Activated T-helper 17 cell treated with anti-CD3 and anti-CD28 coated beads, Interleukin-2, amount 50 U/mL, for 72 hours (primary cell): ENCODE measurements around the gene PKN1. TPM values are rescaled to one million over a fixed set of nuclear protein-coding genes. Genes with fewer than 3 reads are reported as not detected.

Experiments used
- ATAC-seq: fragments of 150-1000 bp; cut with Tn5 transposase; replicated peaks from 2 replicates; pipeline ENCODE4 v1.10.0; 2021; ENCODE audit warnings: mild to moderate bottlenecking, moderate library complexity
- H3K27ac Mint-ChIP-seq: one replicate; pipeline ENCODE4 v1.8.0; 2022; ENCODE audit warnings: mixed read lengths
- H3K27me3 Mint-ChIP-seq: one replicate; pipeline ENCODE4 v1.8.0; 2022; ENCODE audit warnings: mixed read lengths
- H3K36me3 Mint-ChIP-seq: one replicate; pipeline ENCODE4 v1.8.0; 2022; ENCODE audit warnings: low read depth, mild to moderate bottlenecking, mixed read lengths
- H3K4me1 Mint-ChIP-seq: one replicate; pipeline ENCODE4 v1.8.0; 2022; ENCODE audit warnings: mixed read lengths
- H3K4me3 Mint-ChIP-seq: one replicate; pipeline ENCODE4 v1.8.0; 2022; ENCODE audit warnings: mild to moderate bottlenecking, mixed read lengths
- H3K9me3 Mint-ChIP-seq: one replicate; pipeline ENCODE4 v1.8.0; 2022; ENCODE audit warnings: mixed read lengths
- total RNA-seq, 2 donors: library from RNA; stranded (reverse); gene quantifications; one replicate each; pipeline ENCODE4 v1.2.3, GENCODE V29; 2022

PKN1 gene
- total RNA-seq, 2 donors from 2014 or later, result 121 to 171 TPM

DNA sequence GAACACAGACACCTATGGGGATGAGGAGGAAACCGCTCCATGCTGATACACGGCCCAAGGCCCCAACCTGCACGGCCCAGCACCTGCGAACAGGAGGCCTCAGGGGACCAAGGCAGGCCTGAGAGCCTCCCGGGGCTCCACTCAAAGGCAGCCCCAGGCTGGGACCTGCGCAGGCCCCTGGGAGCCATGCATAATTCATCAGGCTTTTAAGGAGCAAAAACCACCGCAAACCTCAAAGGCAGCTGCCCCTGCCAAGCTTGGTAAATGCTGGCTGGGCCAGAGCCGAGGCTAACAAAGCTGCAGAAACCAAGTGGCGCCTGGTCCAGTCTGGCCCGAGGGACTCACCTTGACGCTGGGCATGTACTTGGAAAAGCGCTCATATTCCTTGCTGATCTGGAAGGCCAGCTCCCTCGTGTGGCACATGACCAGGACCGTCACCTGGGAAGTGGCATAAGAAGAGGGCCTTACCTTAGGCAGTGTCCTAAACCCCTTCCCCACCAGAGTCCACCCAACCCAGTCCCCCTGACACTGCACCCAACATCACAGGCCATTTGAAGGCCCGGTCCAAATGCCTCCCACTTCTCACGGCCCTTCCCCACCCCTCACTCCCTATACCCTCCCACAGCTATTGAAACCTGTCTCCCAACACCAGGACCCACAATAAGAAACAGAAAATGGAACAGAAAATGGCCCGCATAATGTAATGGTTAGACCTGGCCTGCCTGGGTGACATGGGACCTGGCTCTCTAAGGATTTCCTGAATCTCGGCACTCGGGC is 21.8 kb upstream of the PKN1 start:
- ATAC-seq, result no peak
- peaks cover 41% of the 10 kb centered on the region for H3K4me1 Mint-ChIP-seq
- H3K27me3 Mint-ChIP-seq, result no peaks in the 10 kb centered on the region
- peak overlapping the region; percentile 85 for H3K27ac Mint-ChIP-seq
- peaks cover 95% of the 10 kb centered on the region for H3K36me3 Mint-ChIP-seq
- no peaks in the 10 kb centered on the region for H3K9me3 Mint-ChIP-seq
- peak overlapping the region; percentile 45 for H3K4me3 Mint-ChIP-seq

- Mint-ChIP-seq H3K4me1 (peaks cover 46% of the 10 kb centered on the region), H3K27ac (peak overlapping the region; percentile 85), H3K27me3 (no peaks in the 10 kb centered on the region), H3K36me3 (peaks cover 95% of the 10 kb centered on the region), H3K9me3 (no peaks in the 10 kb centered on the region), H3K4me3 (peak overlapping the region; percentile 45)
- no peak for ATAC-seq
Observed at GRCh38 chr19:14411938-14412245, 21.2 kb upstream of the PKN1 start.

- H3K27ac Mint-ChIP-seq, result peak overlapping the region; percentile 85
- H3K4me1 Mint-ChIP-seq, result peaks cover 49% of the 10 kb centered on the region
- ATAC-seq, result no peak
- peaks cover 95% of the 10 kb centered on the region for H3K36me3 Mint-ChIP-seq
- peak overlapping the region; percentile 45 for H3K4me3 Mint-ChIP-seq
- H3K9me3 Mint-ChIP-seq, result no peaks in the 10 kb centered on the region
- no peaks in the 10 kb centered on the region for H3K27me3 Mint-ChIP-seq
Observed at GRCh38 chr19:14412324-14412995, 20.6 kb upstream of the PKN1 start.

DNA sequence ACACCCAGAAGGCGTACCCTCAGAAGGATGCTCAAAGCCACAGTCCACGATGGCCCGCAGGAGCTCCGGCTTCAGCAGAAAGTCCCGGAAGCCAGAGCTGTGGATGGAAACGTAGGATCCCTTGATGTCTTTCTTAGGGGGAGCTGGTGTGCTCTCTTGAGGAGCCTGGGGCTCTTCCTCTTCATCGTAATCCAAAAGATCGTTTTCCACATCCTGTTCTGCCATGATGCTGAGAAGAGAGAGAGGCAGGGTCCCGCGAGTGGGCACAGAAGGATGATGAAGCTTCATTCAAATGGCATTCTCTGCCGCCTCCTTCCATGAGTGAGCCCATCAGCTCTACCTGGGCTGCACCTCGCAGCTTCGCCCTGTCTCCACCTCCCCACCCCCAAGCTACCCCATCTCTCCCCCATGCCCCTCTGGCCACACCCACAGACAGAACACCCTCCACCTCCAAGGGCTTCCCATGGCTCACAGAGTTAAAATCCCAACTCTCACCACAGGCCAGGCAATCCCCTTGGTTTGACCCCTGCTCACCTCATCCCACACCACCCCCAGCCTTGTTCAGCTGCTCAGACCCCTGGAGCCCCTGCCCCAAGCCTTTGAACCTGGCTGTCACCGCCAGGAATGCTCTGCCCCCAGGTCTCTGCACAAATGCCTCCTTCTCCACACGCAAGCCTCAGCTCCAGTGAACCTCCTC is 20.0 kb upstream of the PKN1 start:
- Mint-ChIP-seq H3K9me3 (no peaks in the 10 kb centered on the region), H3K4me3 (peak overlapping the region; percentile 51), H3K27ac (peak overlapping the region; percentile 85), H3K4me1 (peaks cover 49% of the 10 kb centered on the region), H3K27me3 (no peaks in the 10 kb centered on the region), H3K36me3 (peaks cover 95% of the 10 kb centered on the region)
- ATAC-seq, result no peak

DNA sequence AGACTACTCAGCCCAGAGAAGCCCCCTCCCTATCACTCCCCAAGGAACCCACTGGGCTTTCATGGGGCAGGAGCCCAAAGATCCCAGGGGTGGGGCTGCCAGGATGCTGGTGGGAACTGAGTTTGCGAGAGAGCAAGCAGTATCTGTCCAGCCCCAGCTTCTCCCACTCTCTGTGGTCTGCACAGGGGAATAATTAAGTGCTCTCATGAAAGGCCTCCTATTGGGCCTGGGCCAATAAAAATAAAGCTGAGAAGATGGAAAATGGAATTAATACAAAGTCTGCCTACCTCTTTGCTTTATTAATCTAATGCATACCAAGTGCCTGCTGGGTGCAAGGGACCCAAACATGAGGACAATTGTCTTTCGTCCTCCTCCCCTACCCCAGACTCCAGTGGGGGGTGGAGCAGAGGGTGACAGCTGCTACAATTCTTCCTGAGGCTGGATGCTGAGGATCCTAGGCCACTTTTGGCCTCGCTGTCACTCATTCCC is 19.4 kb upstream of the PKN1 start:
- Mint-ChIP-seq H3K27me3 (no peaks in the 10 kb centered on the region), H3K4me1 (peaks cover 45% of the 10 kb centered on the region), H3K9me3 (no peaks in the 10 kb centered on the region), H3K4me3 (peak overlapping the region; percentile 51), H3K36me3 (peaks cover 95% of the 10 kb centered on the region), H3K27ac (peak overlapping the region; percentile 85)
- ATAC-seq, result no peak

DNA sequence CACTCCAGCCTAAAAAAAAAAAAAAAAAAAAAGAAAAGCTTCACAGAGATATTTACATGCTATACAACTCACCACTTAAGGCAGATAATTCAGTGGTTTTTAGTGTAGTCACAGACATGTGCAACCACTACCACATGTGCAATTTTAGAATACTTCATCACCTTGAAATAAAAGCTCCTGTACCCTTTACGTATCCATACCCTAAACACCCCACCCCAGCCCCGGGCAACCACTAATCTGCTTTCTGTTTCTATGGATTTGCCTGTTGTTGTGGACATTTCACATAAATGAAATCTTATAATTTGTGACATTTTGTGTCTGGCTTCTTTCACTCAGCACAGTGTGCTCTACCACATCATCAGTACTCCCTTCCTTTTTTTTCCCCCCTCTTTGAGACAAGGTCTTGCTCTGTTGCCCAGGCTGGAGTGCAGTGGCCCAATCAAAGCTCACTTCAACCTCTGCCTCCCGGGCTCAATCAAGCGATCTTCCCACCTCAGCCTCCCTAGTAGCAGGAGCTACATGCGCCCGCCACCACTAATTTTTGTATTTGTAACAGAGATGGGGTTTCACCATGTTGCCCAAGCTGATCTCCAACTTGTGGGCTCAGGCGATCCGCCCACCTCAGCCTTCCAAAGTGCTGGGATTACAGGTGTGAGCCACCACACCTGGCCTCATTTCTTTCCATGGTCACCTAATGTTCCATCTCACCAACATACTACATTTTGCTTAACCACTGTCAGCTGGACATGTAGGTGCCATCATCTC is 18.0 kb upstream of the PKN1 start:
- H3K9me3 Mint-ChIP-seq, result no peaks in the 10 kb centered on the region
- no peak for ATAC-seq
- H3K4me3 Mint-ChIP-seq, result peak overlapping the region; percentile 80
- H3K36me3 Mint-ChIP-seq, result peaks cover 89% of the 10 kb centered on the region
- peak overlapping the region; percentile 83 for H3K27ac Mint-ChIP-seq
- no peaks in the 10 kb centered on the region for H3K27me3 Mint-ChIP-seq
- H3K4me1 Mint-ChIP-seq, result peaks cover 43% of the 10 kb centered on the region

- no peaks in the 10 kb centered on the region for H3K9me3 Mint-ChIP-seq
- peak overlapping the region; percentile 83 for H3K27ac Mint-ChIP-seq
- H3K4me1 Mint-ChIP-seq, result peaks cover 35% of the 10 kb centered on the region
- H3K27me3 Mint-ChIP-seq, result no peaks in the 10 kb centered on the region
- peak overlapping the region; percentile 80 for H3K4me3 Mint-ChIP-seq
- H3K36me3 Mint-ChIP-seq, result peaks cover 72% of the 10 kb centered on the region
- ATAC-seq, result no peak
Observed at GRCh38 chr19:14416817-14417231, 16.3 kb upstream of the PKN1 start.

DNA sequence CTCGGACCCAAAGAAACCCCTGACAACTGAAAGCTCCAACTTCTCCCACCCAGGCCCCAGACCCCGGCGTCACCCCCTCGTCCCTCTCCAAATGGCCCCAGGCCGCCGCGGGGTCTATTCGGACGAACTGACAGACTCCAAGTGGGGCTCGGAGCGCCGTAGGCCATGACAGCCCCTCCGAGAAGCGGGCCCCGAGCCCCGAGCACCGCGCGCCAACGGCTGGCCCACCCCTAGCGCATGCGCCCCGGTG is 14.3 kb upstream of the PKN1 start:
- Mint-ChIP-seq H3K4me3 (peak overlapping the region; percentile 80), H3K27me3 (no peaks in the 10 kb centered on the region), H3K9me3 (no peaks in the 10 kb centered on the region), H3K4me1 (peaks cover 26% of the 10 kb centered on the region), H3K27ac (peak overlapping the region; percentile 87), H3K36me3 (peaks cover 52% of the 10 kb centered on the region)
- peak; percentile 68 for ATAC-seq

DNA sequence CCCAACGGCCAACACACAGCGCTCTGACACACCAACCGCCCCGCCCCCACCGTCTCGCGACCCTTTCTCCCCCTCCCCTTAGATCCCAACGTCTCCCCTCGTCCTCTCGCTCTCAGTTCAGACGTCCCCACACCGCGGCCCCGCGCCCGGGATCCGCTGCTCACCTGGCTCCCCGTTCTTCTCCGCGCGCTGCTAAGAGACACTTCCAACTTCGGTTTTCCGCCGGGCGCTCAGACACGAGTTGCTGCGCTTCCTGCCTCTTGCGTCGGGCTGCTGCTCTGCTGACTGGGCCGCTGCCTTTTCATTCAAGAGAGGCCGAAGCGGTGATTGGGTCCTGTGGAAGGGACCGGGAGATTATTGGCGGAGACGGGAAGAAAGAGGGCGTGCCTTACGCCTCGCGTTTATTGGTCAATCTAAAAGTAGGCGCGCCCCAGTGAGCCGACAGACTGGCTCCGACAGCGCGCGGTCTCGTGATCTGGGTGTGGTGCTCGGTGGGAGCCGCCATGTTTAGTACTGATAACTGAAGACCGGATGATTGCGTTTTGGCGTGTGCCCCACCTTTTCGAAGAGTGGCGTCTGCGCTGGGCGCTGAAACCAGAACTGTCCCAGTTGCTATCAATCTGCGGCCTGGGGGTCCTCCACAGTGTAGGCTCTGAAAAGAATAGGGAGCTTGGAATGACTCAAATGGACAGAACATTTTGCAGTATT is 13.8 kb upstream of the PKN1 start, which contains the start of gene DDX39A:
Gene DDX39A (minus strand): TSS at position 236 of the 708 bp plus-strand sequence. CDS start 6,121 bp downstream, outside the sequence.
- ATAC-seq, result peak; percentile 94
- peaks cover 22% of the 10 kb centered on the region for H3K4me1 Mint-ChIP-seq
- H3K9me3 Mint-ChIP-seq, result no peaks in the 10 kb centered on the region
- H3K4me3 Mint-ChIP-seq, result peak within 1 kb of the TSS; percentile 80
- H3K36me3 Mint-ChIP-seq, result peaks cover 48% of the 10 kb centered on the region
- no peaks in the 10 kb centered on the region for H3K27me3 Mint-ChIP-seq
- peak within 1 kb of the TSS; percentile 87 for H3K27ac Mint-ChIP-seq

DNA sequence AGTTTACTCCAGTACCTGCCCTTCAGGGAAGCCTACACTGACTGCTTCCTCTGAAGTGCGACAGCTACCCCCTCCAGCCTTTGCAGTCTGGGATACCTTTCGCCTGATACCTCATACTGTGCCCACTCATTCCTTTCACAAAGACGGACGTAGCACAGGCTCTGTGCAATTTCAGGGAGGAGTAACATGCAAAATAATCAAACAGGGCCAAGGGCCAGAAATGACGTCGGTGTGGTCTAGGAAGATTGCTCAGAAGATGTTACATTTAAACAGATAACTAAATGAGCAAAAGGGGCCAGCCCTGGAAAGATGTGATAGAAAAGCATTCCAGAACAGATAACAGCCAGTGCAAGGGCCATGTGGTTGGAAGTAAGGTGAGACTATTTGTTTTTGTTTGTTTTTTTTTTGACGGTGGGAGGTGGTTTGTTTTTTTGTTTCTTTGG is 7.4 kb upstream of the PKN1 start:
- no peaks in the 10 kb centered on the region for H3K36me3 Mint-ChIP-seq
- no peaks in the 10 kb centered on the region for H3K4me1 Mint-ChIP-seq
- peak; percentile 21 for ATAC-seq
- H3K4me3 Mint-ChIP-seq, result no peak overlapping the region
- H3K9me3 Mint-ChIP-seq, result no peaks in the 10 kb centered on the region
- peak overlapping the region; percentile 21 for H3K27ac Mint-ChIP-seq
- H3K27me3 Mint-ChIP-seq, result no peaks in the 10 kb centered on the region

DNA sequence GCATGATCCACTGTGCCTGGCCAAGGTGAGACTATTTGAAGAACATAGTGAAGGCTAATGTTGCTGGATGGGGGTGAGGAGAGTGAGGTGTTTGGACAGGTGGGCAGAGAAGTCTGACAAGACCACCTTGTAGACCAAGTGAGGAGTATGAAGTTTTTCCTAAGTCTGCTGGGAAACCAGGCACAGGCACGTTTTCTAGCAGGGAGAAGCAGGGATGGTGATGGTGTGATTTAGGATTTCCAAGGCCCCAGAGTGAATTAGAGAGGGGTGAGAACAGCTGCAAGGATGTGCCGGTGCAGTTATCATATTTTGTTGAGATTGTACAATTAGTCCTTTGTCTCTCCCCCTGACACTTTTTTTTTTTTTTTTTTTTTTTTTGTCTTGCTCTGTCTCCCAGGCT is 5.6 kb upstream of the PKN1 start:
- no peaks in the 10 kb centered on the region for H3K9me3 Mint-ChIP-seq
- no peaks in the 10 kb centered on the region for H3K27me3 Mint-ChIP-seq
- H3K4me1 Mint-ChIP-seq, result no peaks in the 10 kb centered on the region
- H3K36me3 Mint-ChIP-seq, result no peaks in the 10 kb centered on the region
- no peak overlapping the region for H3K4me3 Mint-ChIP-seq
- H3K27ac Mint-ChIP-seq, result no peak overlapping the region
- no peak for ATAC-seq

DNA sequence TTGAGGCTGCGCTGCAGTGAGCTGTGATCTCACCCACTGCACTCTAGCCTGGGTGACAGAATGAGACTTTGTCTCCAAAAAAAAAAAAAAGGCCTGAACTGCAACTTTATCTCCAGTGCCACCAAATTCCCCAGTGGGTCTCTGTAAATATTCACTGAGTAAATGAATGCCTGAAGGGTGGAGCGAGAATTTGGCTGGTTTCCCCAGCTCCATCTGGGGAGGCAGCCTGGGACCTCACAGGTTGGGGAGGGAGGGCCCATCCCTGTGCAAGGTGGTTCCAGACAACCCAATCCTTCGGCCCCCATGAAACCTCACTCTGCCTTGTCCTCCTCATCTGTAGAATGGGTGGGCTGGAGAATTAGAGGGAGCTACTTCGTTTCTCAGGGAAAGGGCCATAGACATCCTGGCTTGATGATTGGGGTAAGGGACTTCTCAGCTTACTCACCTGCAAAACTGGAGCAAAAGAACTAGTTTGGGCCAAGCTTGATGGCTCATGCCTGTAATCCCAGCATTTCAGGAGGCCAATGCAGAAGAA is 4.2 kb upstream of the PKN1 start:
- no peak overlapping the region for H3K27ac Mint-ChIP-seq
- no peaks in the 10 kb centered on the region for H3K36me3 Mint-ChIP-seq
- no peak for ATAC-seq
- H3K4me1 Mint-ChIP-seq, result no peaks in the 10 kb centered on the region
- H3K9me3 Mint-ChIP-seq, result no peaks in the 10 kb centered on the region
- no peaks in the 10 kb centered on the region for H3K27me3 Mint-ChIP-seq
- no peak overlapping the region for H3K4me3 Mint-ChIP-seq

- Mint-ChIP-seq H3K36me3 (no peaks in the 10 kb centered on the region), H3K27me3 (no peaks in the 10 kb centered on the region), H3K9me3 (no peaks in the 10 kb centered on the region), H3K4me1 (peaks cover 13% of the 10 kb centered on the region), H3K4me3 (peak overlapping the region; percentile 49), H3K27ac (peak overlapping the region; percentile 54)
- no peak for ATAC-seq
Observed at GRCh38 chr19:14430712-14431111, 2.4 kb upstream of the PKN1 start.
